A549 treated with CpdA at 1 μM for 4 hours (cell line): Measurements from ENCODE around the gene TGFBR1. TPM values are rescaled to one million over a fixed set of nuclear protein-coding genes. Genes with fewer than 3 reads are reported as not detected.

ENCODE experiments used
- total RNA-seq: library from RNA; stranded (reverse); fragments of 200-300 nt; extraction: Qiagen RNA extraction; gene quantifications from 5 replicates; pipeline ENCODE4 v1.2.3, GENCODE V29; 2022; ENCODE audit warnings: low read depth

TGFBR1 gene
- total RNA-seq, result 21.2 to 42.8 TPM (median 31.0 TPM) in 5 replicates

GRCh38 chr9:99104459-99105151, at the start of gene TGFBR1:
TGFBR1 (plus strand) TSS chr9:99105113; CDS start chr9:99105206, 93 bp downstream.

Other genes with a start within 250 kb of the TGFBR1 start
- gene COL15A1, start 161.2 kb upstream of the TGFBR1 start, total RNA-seq, result 0.25 to 0.36 TPM (median 0.28 TPM) in 5 replicates
- gene ALG2, start 116.8 kb downstream of the TGFBR1 start, total RNA-seq, result 46.5 to 52.8 TPM (median 50.8 TPM) in 5 replicates
- 289 to 343 TPM (median 319 TPM) in 5 replicates for gene SEC61B, start 117.2 kb downstream of the TGFBR1 start, total RNA-seq